Activated CD4-positive, alpha-beta T cell treated with anti-CD3 and anti-CD28 coated beads for 24 hours (primary cell): ENCODE results near the gene GABRB3.

Source experiments
- DNase-seq, 2 donors: peaks; one replicate each; pipeline ENCODE4 v3.0.0-alpha.2; 2020; ENCODE audit warnings: low read depth in 2 of 2

Gene GABRB3

DNA sequence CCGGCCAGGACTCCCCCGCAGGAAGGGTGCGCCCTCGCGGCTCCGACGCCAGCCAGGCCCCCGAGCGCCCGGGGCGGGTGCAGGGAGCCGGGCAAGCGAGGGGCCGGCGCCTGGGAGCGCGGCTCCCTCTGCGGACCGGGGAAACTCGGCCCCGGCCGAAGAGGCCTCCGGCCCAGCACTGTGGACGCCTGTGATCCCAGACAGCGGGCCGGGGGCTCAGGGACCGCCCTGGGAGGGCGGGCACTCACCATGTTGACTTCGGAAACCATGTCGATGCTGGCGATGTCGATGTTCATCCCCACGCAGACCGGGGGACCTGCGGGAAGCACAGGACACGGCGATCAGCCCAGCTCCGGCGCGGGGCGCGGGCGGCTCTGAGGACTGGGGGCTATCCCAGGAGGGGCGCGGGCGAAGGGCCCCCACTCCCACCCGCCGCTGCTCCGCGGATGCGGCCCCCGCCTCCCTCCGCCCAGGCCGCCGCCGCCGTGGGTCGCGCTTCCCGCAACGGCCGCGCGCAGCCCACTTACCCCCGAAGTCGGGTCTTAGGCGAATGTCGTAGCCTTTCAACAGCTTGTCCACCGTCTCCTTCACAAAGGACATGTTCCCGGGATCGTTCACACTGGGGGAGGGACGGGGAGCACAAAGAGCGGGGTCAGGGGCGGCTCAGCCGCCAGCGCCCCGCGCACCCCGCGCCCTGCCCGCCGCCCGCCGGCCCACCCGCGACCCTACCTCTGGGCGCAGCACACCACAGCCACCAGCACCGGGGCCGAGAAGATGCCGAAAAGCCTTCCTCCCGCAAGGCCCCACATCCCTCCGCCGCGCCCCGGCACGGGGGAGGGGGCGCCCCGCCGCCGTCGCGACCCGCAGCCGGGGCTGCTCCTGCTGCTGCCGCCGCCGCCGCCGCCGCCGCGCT, at the start of gene GABRB3:
Gene GABRB3 (minus strand): TSS at position 913 of the 913 bp plus-strand sequence.
- no peak for DNase-seq

DNA sequence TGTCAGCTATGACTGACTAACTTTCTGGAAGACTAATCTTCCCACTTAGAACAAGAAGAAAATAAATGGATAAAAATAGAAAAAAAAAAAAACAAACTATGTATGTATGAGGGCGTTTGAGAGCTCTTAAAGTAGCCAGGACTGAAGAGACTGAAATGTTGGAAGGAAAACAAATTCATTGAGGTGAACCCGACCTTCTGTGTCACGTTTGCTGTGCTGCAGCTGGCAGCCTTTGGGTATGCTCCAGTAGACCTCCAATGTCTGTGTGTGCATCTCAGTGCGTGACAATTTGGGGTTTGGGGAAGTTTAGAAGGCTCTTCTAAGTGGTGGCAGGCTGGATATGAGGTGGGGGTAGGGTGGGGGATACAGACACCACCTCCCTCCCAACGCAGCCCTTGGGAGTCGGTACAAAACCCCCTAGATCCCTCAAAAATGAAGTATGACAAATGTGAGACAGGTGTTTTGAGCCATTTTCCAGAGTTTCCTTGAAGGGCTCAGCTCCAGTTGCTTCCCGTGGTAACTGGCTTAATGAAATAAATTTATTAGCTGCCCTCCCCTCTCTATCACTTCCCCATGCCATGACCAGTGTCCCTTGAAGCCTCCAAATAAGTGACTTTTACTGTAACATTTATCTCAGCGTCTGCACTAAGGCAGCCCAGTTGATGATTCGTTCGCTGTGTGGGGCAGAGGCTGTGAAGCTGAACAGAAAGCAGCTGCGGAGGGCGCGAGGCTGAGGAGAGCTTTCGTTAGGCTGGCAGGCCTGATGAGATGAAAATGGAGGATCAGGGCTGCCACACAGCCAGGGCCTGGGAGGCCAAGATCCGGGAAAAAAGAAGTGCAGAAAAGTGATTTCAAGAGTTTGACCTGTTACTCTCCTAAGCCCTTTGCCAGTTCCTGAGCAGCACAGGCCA, 34.9 kb upstream of the GABRB3 start:
- DNase-seq = no peak

DNA sequence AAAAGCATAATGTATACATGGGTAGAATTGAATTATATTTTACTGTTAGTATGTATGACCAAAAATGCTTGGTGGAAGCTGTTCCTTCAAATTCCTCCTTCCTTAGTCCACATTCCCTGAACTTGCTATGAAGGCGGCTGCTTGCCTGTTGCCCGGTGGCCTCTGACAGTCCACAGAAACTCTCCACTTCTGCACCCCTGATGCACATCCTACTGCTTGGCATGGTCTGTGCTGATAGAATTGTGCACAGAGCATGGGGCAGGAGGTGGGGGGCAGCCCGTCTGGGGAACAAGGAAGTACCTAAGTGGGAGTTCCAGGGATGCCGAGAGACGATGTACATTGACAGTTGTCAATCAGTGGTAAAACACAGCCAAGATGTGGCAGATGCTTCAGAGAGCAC, 33.7 kb upstream of the GABRB3 start:
- no peak for DNase-seq

DNA sequence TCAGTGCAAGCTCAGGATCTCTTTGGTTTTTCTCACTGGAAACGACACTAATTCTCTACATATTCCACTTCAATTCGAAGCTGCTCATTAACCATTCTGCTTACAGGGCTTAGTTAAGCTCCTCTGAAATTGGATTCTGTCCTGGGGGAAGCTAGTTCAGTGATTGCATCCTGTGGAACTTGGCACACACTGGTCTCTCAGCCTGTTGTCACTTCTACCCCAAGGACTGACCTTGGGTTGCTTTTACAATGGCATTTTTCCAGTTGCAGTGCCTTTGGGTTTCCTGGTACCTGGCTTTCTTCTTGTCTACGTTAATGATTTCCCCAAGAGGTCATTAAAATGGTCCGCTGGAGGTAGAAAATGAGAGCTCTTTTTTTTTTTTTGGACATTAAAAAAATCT, 33.3 kb upstream of the GABRB3 start:
- DNase-seq = no peak

DNA sequence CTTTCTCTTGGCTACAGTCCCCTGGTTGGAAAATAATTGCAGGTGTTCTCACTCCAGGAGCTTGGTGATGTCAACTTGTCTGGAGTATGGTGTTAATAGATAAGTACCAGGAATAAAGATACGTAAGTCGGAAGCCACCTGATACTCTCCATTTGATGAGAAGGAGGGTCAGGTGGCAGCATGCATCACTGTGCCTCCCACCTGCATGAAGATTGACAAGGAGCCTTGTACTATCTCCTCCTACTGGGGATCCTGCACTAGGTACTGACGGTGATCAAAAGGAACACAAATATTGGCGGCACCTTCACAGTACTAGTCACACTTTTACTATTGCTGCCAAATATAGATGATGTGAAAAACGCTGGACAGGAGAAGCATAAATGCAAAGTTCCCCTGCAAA, 32.6 kb upstream of the GABRB3 start:
- DNase-seq = no peak

DNA sequence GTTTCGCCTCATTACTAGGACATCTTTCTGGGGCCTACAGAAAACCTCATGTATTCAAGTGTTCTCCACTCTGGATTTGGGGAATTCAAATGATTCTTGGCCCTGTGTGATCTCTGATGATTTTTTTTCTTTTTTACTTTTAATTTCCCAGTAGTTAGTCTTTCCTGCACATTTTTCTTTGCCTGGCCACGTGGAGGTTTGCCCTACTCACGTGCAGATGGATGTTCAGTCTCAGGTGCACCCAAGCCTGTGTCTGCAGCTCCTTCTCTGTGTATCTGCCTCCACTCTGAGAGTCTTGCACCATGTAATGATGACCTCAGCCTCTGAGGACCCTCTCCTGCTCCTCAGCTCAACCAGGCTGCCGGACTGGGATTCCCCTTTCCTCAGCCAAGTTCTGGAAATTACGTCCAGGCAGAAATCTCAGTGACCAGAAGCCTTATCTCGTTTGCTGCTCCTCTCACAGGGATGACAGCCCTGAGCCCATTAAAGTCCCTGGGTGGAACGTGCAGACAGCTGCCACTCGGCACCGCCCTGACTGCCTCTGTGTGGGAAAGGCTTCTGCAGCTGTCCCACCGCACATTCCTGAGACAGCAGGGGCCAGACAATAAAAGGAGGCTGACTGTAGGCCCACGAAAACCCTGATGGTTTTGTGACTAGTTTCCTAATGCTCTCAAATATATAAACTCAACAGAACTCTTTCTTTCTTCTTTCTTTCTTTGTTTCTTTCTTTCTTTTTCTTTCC, 31.4 kb upstream of the GABRB3 start:
- DNase-seq = no peak

DNA sequence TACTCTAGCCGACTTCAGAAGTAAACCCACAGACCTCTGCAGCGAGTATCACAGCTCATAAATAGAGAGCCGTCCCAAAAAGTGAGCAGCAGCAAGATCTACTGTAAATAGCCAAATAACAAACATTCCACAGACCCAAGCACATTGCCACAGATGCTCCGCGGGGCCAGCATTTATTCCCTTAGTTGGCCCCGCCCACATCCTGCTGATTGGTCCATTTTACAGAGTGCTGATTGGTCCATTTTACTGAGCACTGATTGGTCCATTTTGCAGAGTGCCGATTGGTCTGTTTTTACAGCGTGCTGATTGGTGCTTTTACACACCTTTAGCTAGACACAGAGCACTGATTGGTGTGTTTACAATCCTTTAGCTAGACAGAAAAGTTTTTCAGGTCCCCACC, 17.3 kb upstream of the GABRB3 start:
- no peak for DNase-seq

DNA sequence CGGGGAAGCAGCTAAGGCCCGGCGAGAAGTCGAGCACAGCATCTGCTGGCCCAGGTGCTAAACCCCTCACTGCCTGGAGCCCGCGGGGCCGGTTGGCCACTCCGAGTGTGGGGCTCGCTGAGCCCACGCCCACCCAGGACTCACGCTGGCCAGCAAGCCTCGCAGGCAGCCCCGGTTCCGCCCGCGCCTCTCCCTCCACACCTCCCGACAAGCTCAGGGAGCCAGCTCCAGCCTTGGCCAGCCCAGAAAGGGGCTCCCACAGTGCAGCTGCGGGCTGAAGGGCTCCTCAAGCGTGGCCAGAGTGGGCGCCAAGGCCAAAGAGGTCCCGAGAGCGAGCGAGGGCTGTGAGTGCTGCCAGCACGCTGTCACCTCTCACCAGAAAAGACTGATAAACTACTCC, 8.9 kb upstream of the GABRB3 start:
- no peak for DNase-seq

DNA sequence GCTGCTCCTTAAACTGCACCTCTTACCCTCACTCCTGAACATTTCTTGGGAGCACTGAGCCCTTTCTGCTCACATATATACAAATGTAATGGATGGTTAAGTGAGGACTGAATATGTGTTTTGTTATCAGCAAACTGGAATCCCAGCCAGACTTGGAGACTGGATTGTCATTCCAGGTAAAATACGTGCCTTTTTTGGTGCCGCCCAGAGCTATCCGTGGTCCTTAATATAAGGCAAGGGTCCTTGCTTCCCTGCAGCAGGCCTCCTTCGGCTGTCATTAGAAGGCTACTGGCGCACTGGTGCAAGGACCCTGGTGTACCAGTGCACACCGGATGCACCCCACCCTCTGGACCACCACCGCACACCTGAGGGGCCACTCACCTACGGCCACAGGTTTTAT, 1.1 kb upstream of the GABRB3 start:
- DNase-seq = no peak

DNA sequence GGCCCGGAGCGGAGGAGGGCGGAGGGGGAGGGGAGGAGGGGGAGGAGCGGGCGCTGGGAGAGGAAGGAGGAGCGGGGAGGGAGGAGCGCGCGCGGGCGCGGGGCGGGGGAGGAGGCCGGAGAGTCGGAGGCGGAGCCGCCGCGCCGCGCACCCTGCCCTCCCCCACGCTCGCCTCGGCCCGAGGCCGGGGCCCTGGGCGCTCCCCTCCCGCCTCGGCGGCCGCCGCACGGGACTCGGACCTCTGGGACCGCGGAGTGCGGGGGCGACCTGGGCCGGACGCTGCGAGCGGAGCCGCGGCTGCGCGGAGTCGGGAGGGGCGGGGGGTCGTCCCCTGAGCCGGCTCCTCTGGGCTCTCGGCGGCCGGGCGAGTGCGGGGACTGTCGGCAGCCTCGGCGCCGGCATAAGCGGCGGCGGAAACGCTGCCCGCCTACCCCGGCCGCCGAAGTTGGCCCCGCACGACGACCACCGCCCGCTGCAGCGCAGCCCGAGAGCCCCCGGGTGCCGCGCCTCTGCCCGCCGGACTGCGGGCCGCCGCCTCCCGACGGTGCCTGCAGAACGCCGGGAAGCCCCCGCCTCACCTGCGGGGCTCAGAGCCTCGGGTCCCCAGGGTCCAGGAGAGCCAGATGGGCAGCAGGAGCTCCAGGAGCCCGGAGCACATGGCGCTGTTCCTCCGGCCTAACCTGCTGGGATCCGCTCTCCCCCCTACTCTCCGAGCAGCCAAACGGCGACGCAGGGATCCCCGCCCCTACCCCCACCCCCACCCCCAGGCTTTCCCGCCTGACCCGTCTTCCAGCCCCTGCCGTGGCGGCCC, 406 bp upstream of the GABRB3 start:
- DNase-seq = no peak

DNA sequence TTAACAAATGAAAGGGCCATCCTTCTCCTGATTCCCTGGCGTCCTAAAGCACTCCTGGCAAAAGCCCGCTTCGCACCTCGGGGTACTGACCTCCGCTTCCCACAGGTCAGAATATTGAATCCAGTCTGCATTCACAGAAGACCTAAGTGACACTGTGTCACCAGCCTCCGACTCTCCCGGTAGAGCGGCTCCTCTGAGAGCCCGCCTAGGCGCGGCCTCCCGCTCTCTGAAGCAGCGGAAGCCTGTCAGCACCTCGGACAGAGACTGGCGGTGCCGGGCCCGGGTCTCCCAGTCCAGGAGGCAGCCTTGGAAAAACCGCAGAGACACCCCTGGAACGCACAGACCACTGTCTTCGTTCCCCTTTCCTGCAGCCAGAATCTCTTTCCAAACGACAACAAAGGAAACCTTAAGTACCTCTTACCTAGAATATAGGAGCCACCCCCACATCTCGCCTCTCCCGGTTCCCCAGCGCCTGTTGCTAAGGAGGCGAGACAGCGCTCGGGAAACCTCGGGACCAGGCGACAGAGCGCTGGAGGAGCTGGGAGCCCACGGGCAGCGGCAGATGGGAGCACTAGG, 1.2 kb downstream of the GABRB3 start:
- DNase-seq = no peak

DNA sequence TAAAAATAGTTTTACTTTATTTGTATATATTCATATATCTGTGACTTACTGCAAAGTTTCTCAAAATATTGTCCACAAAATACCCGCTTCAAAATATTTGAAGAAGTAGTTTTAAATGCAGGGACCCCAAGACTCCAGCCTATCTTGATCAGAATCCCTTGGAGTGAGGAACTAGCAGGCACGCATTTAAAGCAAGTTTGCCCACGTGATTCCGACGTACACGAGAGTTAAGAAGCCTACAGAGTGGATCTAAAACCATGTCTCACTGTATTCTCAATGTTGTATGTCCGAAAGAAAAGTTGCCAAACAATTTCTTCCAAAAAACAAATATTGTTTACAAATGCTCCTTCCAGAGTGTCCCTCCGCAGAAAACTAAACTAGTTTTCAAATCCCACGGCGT, 1.7 kb downstream of the GABRB3 start:
- no peak for DNase-seq

DNA sequence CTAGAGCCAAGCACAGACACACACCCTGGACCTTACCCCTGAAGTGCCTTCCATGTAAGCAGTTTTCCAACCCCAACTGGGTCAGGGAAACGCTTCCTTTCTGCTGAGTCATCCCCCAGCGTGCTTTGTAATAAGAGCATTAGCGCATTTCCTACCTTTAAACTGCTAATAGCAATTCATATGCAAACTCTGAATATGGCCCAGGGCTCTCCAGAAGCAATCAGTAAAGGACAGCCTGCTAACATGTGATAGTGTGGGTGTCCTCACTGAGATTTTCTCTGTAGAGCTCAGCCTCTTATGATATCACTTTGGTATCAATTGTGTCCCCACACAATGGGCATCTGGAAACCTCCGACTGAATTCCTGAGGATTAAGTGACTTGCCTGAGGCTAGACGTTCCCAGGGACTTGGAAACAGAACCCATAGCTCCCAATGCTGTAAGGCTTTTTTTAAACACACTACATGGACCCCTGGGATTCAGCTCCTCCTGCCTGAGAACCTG, 5.6 kb downstream of the GABRB3 start:
- DNase-seq = no peak

DNA sequence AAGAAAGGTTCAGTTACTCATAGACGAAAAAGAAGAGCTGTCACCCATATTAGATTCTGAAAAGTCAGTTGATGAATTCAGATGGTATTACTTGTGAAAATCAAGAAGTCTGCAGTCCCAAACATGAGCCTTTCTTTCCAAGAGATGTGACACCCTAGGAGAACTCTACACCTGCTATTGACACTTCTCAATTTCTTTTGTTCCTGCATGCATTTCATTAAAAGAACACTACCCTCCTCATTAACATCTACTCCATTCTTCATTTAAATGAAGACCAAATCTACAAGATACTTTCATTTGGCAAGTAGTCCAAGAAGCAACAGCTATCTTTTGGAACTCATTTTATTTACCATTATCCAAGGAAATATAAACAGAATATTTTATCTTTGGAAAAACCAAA, 6.6 kb downstream of the GABRB3 start:
- no peak for DNase-seq

DNA sequence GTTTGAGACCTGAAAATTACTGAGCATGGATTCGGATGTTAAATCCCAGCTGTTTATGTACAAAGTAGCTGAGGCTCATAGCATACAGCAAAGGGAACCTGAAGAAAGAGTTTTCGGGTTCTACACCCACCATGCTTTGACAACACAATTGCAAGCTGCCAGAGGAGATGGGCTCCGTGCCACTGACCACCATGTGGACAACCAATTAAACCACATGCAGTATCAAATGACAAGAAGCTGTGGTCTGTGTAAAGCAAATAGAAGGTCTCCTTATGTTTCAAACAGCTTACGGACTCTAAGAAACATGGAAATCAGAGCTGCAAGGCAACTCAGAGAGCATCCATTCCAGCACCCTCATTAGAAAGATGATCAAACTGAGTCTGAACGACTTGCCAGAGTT, 12.9 kb downstream of the GABRB3 start:
- DNase-seq = no peak

DNA sequence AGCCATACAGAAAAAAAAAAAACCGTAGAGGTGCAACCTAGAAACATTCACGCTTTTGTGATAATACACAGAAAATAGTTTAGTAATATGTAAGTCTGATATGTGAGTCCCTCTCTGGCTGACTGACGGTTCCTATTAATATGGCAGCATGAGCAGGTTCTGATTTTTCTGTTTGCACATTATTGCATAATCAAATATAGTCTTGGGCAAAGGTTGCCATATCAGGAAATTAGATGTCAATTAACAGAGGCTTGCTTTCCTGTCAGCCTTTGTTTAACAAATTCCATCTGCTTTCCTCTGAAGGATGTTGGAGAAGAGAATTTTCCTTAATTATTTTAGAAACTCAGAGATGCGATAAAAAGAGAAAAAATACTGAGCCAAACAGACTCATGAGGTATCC, 14.8 kb downstream of the GABRB3 start:
- DNase-seq = no peak

DNA sequence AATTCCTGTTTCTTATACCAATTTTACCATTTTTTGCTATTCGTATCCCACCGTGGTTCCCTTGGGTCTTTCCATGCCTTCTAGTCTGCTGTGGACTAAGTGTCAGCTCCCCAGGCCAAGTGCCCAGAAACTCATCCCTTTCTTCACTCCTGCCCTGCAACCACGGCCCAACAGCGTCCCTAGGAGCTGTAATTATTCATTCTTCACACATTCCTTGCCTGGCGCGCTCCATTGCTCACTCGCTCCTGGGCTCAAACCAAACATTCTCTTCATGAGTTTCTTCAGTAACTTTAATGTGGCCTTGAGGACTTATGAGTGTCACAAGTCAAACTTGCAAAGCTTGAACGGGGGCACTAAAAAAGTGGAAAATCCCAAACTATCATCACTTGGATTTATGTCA, 15.7 kb downstream of the GABRB3 start:
- no peak for DNase-seq

DNA sequence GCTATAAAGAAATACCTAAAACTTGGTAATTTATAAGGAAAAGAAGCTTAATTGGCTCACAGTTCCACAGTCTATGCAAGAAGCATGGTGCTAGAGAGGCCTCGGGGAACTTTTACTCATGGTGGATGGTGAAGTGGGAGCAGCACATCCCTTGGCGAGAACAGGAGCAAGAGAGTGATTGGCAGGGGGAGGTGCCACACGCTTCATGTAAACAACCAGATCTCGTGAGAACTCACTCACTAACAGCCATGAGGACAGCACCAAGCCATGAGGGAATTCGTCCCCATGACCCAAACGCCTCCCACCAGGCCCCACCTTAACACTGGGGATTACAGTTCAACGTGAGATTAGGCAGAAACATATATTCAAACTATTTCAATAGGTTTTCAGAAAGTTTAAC, 28.0 kb downstream of the GABRB3 start:
- no peak for DNase-seq

DNA sequence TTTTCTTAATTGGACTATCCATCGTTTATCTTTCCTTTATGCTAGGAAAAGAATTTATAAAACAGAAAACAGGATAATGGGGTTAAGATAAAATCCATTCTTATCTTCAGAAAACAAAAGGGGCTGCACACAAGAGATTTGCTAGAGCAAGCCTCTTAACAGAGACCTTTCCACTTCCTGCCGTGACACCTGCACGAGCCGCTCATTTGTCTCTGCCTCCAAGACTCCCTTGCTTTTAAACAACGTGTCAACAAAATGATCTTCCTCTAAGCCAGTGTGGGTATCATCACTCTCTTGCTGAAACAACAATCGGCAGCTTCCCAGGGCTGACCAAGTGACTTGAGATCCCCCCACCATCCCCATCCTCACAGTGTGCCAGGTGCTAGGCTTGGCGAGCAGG, 33.1 kb downstream of the GABRB3 start:
- no peak for DNase-seq

DNA sequence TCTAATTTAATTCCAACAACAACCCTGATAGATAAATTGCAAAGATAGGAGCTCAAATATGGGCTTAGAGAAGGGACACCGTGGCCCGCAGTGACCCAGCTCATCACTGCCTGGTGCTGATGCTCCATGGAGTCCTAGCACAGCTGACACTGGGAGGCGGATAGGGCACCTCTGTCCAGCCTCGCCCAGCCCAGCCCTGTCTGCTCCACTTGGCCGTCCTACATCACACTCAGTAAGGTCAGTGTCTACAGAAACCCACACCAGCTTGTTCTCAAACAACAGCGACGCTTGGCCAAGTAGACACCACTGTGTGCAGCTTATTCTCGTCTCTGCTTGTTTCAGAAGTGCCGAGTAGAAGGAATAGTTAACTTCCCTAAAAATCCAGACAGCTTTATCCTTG, 33.9 kb downstream of the GABRB3 start:
- no peak for DNase-seq
